GM18873 (cell line): ENCODE measurements around the gene KTN1.

Experiments
- ATAC-seq: cut with Tn5 transposase; IDR thresholded peaks from one replicate; pipeline ENCODE4 v1.9.1; 2021; ENCODE audit warnings: mild to moderate bottlenecking, moderate library complexity, moderate number of reproducible peaks; ENCODE audit not compliant: unreplicated experiment, low FRiP score

KTN1 gene

DNA sequence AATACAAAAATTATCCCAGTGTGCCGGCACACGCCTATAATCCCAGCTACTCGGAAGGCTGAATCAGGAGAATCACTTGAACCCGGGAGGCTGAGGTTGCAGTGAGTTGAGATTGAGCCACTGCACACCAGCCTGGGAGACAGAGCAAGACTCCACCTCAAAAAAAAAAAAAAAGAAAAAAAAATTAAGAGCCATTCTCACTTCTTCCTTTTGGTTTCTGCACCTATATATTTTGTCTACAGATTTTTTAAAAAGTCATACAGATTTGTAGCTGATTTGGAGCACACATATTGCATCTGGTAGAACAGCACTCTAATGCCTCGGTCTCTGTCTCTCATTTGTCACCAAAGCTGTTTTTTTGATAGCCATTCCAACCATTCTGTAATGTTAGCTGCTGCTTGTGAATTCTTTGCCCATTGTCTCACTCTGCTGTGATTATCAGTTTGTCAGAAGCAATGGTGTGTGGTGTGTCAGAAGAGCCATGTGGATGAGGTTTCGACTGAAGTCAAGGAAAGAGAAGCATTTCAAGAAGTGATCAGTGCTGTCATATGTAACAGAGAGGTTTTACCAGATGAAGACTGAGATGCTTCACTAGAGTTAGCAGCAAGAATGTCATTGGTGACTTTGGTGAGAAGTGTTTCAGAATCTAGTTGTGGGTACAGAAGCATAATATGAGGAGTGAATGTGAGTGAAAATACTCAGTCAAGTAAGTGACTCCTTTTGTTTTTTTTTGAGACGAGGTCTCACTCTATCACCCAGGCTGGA, 8.7 kb upstream of the KTN1 start:
- ATAC-seq: no peak

DNA sequence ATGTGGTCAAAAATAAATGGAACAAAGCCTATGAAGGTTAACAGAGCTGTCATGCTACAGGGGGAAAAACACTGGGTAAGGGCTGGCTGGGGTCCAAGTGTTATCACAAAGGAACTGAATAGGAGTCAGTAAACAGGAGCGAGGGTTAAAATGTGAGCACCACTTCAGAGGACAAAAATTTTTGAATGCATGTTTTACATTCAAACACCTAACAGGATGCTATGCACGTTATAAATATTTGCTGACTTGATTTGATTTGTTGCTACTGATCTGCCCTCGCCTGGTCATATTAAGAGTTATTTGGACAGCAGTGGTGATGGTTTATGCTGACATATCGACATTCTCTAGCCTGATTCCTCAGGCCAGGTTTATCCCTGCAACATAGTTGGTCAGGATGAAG, 7.4 kb upstream of the KTN1 start:
- ATAC-seq: no peak

DNA sequence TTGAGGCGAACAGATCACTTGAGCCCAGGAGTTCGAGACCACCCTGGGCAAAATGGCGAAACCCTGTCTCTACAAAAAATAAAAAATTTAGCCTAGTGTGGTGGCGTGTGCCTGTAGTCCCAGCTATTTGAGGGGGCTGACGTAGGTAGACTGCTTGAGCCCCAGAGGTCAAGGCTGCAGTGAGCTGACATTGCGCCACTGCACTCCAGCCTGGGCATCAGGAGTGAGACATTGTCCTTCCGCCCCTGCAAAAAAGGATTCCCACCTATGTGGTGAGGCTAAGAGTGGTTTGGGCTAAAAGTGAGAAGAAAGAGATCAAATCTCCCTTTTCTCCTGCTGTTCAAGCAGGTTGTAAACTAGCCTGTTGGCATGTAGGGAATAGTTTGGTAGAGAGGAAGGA, 5.0 kb upstream of the KTN1 start:
- ATAC-seq: no peak

DNA sequence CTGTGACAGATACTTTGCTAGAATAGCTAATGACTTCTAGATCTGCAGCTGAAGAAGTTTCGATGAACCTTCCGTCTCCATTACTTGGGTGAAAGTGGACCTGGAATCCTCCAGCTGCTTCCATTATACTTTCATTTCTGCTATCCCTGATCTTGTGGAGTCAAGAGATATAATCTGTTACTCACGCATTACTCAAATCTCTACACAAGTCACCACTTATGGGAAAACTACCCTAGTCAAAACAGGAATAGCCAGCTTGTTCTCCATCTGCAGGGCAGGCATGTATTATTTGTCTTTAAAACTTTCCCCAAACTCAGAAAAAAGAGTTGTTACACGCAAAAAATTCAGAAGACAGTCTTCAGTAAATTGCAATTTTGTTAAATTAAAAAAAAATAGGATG, 2.8 kb upstream of the KTN1 start:
- ATAC-seq: no peak

DNA sequence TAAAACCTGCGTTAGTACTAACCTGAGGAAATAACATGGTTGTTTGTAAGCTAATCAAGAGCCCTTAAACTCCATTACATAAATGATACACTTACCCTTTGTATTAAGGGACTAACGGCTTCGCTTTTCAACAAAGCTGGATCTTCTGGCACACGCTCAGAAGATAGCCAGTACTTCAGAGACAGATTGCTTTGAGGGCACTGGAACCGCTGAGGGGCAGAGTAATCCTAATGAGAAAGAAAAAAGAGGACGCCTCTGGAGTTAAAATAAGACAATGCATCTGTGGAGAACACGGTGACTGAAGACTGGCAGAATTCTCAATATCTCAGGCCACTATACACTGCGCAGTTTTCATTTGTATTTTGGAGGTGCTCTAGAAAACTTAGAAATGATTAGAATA, 1.5 kb upstream of the KTN1 start:
- no peak for ATAC-seq

DNA sequence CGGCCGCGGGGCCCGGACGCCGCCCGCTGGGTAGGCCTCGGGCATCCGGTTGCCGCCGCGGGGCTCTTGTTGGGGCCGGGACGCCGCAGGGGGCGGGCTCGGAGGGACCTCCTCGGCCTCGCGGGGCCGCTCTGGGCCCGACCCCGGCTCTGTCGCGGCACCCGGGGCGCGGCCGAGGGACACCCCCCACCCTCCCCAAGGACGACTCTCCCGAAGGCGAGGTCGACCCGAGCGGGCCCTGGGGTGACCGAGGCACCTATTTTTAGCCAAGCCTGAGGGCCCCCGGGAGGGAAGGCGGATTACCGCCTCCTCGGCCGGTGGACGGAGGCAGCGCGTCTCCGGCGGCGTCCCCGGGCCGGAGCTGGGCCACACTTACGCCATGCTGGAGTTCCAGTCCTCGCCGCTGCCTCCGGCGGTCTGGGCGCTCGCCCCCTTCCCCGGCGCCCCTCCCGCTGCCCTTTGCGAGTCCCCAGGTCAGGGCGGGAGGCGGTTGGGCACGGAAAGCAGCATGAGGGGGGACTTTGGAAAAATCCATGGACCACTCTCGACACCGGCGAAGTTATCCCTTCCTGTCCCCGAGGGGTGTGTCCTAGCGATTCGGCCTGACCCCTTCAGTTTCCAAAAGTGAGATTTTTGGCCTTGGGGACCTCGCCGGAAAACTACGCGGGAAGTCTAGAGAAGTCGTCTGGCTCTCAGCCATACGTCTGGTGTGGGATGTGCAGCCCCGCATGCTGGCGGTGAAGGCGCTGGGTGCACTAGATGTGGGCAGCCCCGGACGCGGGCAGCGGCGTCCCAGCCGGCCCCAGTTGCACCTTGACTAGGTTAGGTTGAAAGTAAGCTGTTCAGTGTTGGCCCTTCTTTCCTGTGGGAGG, 699 bp downstream of the KTN1 start:
- peak; percentile 27 for ATAC-seq

DNA sequence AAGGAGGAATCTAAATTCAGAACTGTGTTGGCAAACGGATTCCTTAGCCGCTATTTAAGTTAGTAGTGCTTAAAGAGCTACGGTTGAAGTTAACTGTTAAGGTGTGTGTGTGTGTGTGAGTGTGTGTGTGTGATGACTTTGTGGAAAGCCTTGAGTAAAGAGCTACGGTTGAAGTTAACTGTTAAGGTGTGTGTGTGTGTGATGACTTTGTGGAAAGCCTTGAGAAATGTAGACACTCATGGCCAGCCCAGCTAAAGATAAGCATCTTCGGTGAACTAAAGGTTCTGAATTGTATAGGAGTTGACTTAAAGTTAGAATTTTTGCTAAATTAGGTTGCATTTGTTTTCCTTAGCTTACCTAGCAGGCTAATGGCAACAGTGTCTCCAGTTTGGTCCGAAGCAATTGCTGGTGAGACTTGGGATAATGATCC, 1.4 kb downstream of the KTN1 start:
- ATAC-seq: no peak

DNA sequence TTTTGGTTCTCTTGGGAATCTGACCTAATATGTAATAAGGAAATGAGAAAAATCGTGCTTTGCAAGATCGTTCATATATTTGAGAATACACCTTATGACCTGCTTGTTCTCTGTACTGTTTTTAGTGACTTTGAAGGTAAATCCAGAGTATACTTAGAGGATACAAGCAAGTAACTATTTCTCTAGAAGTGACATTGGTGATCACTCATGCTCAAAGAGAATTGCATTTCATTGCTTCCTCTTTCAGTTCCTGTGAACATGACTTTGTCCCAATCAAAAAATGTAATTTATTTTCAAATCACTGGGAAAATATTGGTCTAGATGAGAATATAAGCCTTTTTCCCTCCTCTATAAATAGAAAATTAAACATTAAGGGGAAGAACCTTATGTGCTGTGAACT, 2.7 kb downstream of the KTN1 start:
- ATAC-seq: no peak

DNA sequence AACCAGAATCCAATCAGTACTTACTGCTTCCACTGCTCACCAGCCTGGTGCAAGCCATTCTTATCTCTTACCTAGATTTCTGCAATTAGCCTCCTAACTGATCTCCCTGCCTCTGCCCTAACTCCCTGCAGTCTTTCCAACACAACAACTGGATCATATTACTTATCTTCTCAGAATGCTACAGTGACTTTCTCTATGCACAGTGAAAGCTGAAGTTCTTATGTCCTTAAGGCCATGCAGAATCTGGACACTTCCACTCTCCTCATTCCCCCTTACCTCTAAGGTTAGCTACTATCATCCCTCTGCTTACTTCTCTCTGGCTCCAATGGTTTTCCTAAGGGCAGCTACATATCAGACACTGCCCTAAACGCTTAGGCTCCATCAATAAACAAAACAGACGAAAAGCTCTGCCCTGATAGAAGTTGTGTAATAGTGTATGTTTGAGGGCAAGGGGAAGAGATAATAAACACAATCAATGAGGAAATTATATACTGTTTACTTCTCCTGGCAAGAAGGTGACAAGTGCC, 4.0 kb downstream of the KTN1 start:
- ATAC-seq: no peak

DNA sequence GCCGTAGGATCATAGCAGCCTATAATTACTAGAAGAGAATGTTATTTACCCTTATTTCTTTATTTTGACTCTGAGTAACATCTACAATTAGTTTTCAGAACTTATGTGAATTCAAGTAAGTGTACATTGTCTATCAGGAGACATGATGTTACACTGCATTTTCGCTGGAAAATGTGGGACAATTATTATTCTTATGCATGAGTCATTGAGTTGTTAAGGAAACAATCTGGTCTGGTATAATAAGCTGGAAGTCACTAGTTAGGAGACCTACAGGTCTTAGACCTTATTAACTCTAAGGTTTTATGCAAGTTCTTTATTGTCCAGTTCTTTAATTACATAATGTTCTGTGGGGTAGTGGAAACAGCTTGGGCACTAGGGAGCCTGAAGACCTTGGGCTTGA, 5.8 kb downstream of the KTN1 start:
- ATAC-seq: no peak

DNA sequence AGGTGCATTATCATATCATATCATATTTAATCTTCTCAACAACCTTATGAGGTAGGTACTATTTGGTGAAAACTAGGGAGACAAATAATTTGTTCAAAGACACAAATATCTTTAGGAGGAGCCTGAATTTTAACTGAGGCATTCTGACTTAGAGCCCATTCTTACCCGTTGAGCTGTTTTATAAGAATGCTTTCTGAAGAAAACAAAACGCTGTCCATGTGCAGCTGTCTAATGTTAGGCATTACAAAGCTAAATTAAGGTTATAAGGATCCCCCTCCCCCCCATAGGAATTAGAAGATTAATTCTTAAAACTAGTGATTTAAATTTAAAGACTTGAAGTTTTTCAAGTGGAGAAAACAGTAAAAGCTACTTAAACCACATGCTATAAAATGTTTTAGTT, 6.4 kb downstream of the KTN1 start:
- ATAC-seq: no peak

DNA sequence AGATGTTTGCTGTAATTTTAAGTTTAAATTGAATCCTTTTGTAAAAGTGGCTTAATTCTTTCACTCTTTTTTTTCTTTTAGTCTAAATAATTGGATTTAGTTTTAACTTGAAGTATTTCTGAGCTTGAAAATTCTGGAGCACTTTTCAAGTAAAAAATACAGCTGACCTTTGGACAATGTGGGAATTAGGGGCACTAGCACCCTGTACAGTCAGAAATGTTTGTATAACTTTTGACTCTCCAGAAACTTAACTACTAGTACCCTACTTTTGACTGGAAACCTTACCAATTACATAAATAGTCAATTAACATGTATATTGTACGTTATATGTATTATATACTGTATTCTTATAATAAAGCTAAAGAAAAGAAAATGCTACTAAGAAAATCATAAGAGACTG, 7.8 kb downstream of the KTN1 start:
- no peak for ATAC-seq

DNA sequence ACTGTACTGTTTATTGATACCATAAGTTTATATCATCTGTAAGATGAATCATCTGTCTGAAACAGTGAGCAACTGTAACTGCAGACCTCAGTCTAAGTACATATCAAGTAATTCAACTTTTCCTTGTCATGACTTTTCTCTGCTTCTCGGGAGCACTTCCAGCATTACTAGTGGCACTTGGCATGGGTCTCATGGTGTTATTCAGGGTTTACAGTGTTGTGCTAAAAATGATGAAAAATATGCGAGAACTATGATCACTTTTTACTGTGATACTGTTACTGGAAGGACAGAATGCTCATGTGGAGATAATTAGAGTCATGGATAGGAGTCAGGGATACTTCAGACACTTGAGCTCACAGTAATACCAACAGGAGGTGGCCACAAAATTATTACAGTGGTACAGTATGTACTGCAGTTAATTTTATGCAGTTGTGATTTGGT, 8.3 kb downstream of the KTN1 start:
- no peak for ATAC-seq

DNA sequence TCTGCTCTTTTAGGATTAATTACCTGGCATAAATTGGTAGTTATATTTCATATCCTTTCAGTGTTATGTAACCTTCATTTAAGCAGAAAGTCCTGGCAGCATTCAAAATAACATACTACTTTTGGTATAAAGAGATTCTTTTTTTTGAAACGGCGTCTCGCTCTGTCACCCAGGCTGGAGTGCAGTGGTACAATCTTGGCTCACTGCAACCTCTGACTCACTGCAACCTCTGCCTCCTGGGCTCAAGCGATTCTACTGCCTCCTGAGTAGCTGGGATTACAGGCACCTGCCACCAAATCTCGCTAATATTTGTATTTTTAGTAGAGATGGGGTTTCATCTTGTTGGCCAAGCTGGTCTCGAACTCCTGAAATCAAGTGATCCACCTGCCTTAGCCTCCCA, 9.2 kb downstream of the KTN1 start:
- no peak for ATAC-seq

DNA sequence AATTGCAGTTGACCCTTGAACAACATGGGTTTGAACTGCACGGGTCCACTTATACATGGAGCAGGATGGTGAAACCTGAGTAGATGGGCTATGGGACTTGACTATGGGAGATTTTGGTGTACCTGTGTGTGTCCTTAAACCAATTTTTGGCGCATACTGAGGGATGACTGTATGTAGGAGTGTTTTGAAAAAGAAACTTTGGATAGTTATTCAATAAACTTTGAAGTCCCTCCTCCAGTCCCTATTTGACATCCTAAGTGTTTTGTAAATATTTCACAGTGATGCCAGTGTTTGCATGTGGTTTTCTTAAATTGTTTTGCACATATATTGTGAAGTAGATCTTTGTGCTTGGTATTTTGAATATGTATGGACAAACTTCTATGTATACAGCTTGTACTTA, 12.4 kb downstream of the KTN1 start:
- no peak for ATAC-seq

DNA sequence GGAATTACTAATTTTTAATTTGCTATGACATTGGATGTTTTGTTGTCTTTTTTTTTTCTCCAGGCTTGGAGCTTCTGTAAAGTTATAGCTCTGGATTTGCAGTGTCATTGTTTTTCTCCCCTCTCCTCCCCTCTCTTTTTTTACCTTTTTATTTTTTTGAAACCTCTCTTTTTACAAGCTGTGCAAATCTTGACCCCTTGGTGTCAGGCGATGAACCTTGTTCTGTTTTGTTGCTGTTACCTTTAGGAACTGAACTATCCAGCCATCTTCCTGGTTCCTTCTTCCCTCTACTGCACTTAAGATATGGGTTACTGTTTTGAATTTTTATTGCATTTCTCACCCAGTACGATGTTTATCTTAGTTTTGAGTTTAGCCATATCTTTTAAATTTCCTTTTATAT, 13.7 kb downstream of the KTN1 start:
- ATAC-seq: no peak

DNA sequence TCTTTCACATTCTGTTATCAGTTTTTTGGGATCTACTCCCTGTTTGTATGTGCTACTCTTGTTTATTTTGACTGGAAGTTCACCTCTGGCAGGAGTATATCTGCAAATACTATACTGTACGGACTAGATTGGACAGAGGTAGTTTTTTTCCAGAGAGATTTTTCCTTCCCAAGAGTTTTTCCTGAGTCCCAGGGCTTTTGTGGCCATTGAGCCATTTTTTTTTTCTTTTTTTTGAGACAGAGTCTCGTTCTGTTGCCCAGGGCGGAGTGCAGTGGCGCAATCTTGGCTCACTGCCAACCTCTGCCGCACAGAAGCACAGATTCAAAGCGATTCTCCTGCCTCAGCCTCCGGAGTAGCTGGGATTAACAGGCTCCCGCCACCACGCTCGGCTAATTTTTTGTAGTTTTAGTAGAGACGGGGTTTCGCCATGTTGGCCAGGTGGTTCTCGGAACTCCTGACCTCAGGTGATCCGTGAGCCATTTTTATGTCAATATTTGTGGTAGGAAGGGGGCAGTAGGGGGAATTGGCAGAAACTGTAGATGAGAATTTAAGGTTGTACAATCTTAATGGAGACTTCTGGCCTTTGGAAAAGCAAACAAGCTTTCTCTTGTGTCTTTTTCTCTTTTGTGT, 19.4 kb downstream of the KTN1 start:
- ATAC-seq: no peak

DNA sequence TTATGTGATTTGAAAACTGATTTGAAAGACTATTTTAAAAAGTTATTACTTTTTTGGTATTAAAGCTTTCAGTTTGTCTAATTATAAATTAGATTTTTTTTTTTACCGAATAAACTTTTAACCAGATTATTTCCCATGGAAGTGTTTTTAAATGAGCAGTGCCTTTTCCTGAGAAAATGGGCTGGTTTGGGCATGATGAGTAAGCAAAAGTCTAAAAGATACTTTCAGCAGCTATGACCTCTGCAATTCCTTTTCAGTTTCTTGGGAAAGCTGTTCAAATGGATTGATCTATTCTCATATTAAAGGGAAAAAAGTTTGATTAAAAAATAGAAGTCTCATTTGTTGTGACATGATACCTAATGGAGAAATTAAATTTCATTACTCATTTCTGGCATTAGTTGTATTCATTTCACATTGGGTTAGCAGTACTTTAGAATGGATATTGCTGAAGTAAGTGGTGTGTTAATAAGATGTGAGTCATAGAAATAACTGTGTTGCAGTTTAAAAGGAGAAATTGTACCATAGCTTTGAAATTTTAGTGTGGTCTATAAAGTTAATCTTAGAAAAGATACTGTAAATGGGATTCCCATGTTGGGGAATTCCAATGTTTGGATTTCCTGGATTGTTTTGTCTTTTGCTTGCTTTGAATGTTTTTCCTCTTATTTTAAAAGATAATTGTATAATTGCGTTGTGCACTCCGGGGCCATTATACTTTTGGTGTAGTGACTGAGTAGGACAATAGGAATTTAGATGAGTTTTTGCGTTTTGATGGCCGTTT, 21.0 kb downstream of the KTN1 start:
- ATAC-seq: no peak

DNA sequence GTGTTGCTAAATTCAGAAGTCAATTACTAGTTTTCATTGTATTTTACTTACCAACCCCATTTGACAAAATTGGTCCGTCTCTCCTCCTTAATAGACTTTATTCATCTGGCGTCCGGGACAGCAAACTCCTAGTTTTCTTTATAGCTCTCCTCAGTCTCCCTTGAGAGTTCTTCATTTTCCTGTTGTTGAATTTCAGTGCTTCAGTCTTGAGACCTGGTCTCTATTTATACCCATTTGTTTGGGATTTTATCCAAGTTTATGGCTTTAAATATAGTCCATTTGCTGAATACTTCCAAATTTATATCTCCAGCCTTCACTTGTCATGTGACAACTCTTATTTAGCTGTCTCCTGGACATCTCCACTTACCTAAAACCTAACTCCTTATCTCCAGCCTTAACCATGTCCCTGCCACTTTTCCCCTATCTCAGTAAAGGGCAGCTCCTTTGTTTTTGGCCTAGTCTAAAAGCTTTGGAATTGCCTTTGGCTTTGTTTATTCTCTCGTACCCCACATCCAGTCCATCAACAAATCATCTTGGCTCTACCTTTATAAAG, 23.5 kb downstream of the KTN1 start:
- no peak for ATAC-seq

DNA sequence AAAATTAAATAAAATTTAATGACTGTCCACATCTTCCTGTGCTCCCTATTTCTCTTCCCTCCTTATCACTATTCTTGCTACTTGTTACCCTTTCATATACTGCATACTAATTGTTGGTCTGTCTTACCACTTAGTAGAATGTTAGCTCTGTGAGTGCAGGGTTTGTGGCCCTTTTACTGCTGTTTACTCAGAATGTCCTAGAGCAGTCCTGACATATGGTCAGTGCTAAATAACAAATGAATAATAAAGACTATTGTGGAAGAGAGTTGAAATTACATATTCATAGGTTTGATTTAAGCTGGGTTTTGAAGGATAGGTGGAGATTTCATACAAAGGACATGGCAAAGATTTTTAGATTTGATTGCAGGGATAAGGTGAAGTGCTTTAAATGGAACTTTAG, 24.5 kb downstream of the KTN1 start:
- no peak for ATAC-seq
